Fibroblast of gingiva (primary cell): ENCODE data around the gene PRKAB2.
"Not testable (repeated sequence)": the region's sequence is repeated elsewhere in the genome, so short reads cannot be mapped to it uniquely, and the experiment has no call there.

Experiments used
- DNase-seq: peaks from one replicate; pipeline ENCODE4 v3.0.0-alpha.2; 2011; ENCODE audit warnings: low read depth

The PRKAB2 gene

GRCh38 chr1:147171399-147172167, 687 bp downstream of the PRKAB2 start:
- DNase-seq: no peak

- DNase-seq: no peak
These were observed 2.2 kb downstream of the PRKAB2 start for GRCh38 chr1:147169840-147170674.

GRCh38 chr1:147169171-147169570, 3.1 kb downstream of the PRKAB2 start:
- DNase-seq: no peak

GRCh38 chr1:147168626-147169058, 3.6 kb downstream of the PRKAB2 start:
- no peak for DNase-seq

- peak; percentile 93 for DNase-seq
These were observed 4.9 kb downstream of the PRKAB2 start for GRCh38 chr1:147167365-147167764.

- DNase-seq: no peak
These were observed 9.3 kb downstream of the PRKAB2 start for GRCh38 chr1:147163019-147163418.

- DNase-seq: no peak
These were observed 10.2 kb downstream of the PRKAB2 start for GRCh38 chr1:147162093-147162492.

GRCh38 chr1:147157116-147157515, 15.2 kb downstream of the PRKAB2 start:
- DNase-seq: peak; percentile 25

GRCh38 chr1:147156642-147157041, 15.6 kb downstream of the PRKAB2 start:
- no peak for DNase-seq

GRCh38 chr1:147152772-147153171, 19.5 kb downstream of the PRKAB2 start:
- no peak for DNase-seq

GRCh38 chr1:147151244-147151643, 21.0 kb downstream of the PRKAB2 start:
- no peak for DNase-seq

- DNase-seq: no peak
These were observed 29.4 kb downstream of the PRKAB2 start for GRCh38 chr1:147142886-147143285.

- not testable (repeated sequence) for DNase-seq
These were observed 41.5 kb downstream of the PRKAB2 start for GRCh38 chr1:147130721-147131120.

- DNase-seq: no peak
These were observed 43.0 kb downstream of the PRKAB2 start for GRCh38 chr1:147129116-147129873.

GRCh38 chr1:147124266-147124665, 48.0 kb downstream of the PRKAB2 start:
- no peak for DNase-seq

GRCh38 chr1:147117109-147117508, 55.2 kb downstream of the PRKAB2 start:
- DNase-seq: no peak

- DNase-seq: no peak
These were observed 56.8 kb downstream of the PRKAB2 start for GRCh38 chr1:147115496-147115895.

GRCh38 chr1:147115079-147115478, 57.2 kb downstream of the PRKAB2 start:
- not testable (repeated sequence) for DNase-seq

- DNase-seq: not testable (repeated sequence)
These were observed 57.9 kb downstream of the PRKAB2 start for GRCh38 chr1:147114353-147114752.

GRCh38 chr1:147111381-147112130, 60.7 kb downstream of the PRKAB2 start:
- no peak for DNase-seq

- DNase-seq: no peak
These were observed 61.4 kb downstream of the PRKAB2 start for GRCh38 chr1:147110872-147111271.

- no peak for DNase-seq
These were observed 61.8 kb downstream of the PRKAB2 start for GRCh38 chr1:147110434-147110833.
